HG02943 (cell line): ENCODE measurements around the gene GRIN2D.

Source experiments
- ATAC-seq: cut with Tn5 transposase; IDR thresholded peaks from one replicate; pipeline ENCODE4 v1.9.1; 2021; ENCODE audit warnings: mild to moderate bottlenecking, low read depth, moderate library complexity; ENCODE audit not compliant: unreplicated experiment

The GRIN2D gene

GRCh38 chr19:48396016-48396823 lies 2.8 kb downstream of the GRIN2D start:
- no peak for ATAC-seq

- ATAC-seq: no peak
Measured at GRCh38 chr19:48396824-48397176, 3.3 kb downstream of the GRIN2D start.

- no peak for ATAC-seq
Measured at GRCh38 chr19:48397263-48398101, 4.0 kb downstream of the GRIN2D start.

GRCh38 chr19:48398102-48398374 lies 4.6 kb downstream of the GRIN2D start:
- ATAC-seq: no peak

- no peak for ATAC-seq
Measured at GRCh38 chr19:48398375-48399235, 5.1 kb downstream of the GRIN2D start.

- no peak for ATAC-seq
Measured at GRCh38 chr19:48400018-48400742, 6.7 kb downstream of the GRIN2D start.

GRCh38 chr19:48401287-48401686 lies 7.8 kb downstream of the GRIN2D start:
- ATAC-seq: no peak

GRCh38 chr19:48403606-48404005 lies 10.1 kb downstream of the GRIN2D start:
- no peak for ATAC-seq

GRCh38 chr19:48405010-48405659 lies 11.7 kb downstream of the GRIN2D start:
- ATAC-seq: no peak

- no peak for ATAC-seq
Measured at GRCh38 chr19:48405850-48406249, 12.4 kb downstream of the GRIN2D start.

- ATAC-seq: no peak
Measured at GRCh38 chr19:48413879-48414587, 20.6 kb downstream of the GRIN2D start.

GRCh38 chr19:48415395-48415794 lies 21.9 kb downstream of the GRIN2D start:
- ATAC-seq: no peak

GRCh38 chr19:48415806-48416221 lies 22.3 kb downstream of the GRIN2D start:
- ATAC-seq: no peak

GRCh38 chr19:48417421-48417820 lies 24.0 kb downstream of the GRIN2D start:
- ATAC-seq: no peak

- ATAC-seq: no peak
Measured at GRCh38 chr19:48418317-48419064, 25.0 kb downstream of the GRIN2D start.

- ATAC-seq: no peak
Measured at GRCh38 chr19:48419158-48419920, 25.9 kb downstream of the GRIN2D start.

GRCh38 chr19:48421548-48421947 lies 28.1 kb downstream of the GRIN2D start:
- no peak for ATAC-seq

- ATAC-seq: no peak
Measured at GRCh38 chr19:48424694-48425219, 31.3 kb downstream of the GRIN2D start.
